ENCODE measurements around the gene DNAAF3. TPM values are rescaled to one million over a fixed set of nuclear protein-coding genes. Genes with fewer than 3 reads are reported as not detected.
A peak's percentile ranks its signal among the peaks of the same experiment; 100 is the strongest.

The DNAAF3 gene
- total RNA-seq, 1 donor from 2014 or later: 3.4 TPM

DNA sequence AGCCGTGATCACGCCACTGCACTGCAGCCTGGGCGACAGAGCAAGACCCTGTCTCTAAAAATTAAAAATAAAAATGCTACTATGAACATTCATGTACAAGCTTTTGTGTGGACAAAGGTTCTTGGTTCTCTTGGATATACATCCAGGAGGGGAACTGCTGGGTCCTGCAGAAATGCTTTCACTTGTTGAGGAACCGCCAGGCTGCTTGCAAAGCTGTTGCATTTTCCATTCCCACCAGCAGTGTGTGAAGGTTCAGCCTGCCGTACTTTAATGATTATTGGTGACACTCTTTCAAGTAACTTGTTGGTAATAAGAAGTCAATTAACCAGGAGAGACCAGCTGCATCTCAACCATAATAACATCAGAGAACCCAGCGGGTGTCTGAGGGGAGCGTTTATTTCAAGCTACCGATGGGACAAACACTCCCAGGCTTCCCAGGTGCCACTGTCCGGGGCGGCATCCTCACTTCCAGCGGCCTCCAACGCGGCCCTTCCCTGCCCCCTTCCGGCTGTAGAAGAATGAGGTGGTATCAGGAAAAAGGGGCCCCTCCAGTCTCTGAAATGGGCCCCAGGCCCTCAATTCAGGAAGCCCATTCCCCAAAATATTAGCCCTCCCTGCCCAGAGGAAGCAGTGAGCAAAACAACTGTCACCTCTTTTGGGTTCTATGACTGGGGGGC, 33.8 kb downstream of the DNAAF3 start:
- no peak for DNase-seq (ENCODE audit: low spot score)
- intact Hi-C loops (cut with DNase I): no loop called here

DNA sequence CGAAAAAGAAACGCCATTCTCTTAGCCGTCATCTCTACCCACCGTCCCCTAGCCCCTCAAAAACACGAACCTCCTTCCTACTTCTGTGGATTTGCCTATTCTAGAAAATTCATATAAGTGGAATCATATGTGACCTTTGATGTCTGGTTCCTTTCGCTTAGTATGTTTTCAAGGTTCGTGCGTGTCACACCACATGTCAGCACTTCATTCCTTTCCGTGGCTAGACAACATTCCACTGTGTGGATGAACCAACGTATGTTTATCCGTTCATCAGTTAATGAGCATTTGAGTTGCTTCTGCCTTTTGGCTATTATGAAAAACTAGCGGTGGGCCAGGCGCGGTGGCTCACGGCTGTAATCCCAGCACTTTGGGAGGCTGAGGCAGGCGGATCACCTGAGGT, 35.0 kb downstream of the DNAAF3 start:
- intact Hi-C loops (cut with DNase I): no loop called here
- DNase-seq (ENCODE audit: low spot score): no peak

DNA sequence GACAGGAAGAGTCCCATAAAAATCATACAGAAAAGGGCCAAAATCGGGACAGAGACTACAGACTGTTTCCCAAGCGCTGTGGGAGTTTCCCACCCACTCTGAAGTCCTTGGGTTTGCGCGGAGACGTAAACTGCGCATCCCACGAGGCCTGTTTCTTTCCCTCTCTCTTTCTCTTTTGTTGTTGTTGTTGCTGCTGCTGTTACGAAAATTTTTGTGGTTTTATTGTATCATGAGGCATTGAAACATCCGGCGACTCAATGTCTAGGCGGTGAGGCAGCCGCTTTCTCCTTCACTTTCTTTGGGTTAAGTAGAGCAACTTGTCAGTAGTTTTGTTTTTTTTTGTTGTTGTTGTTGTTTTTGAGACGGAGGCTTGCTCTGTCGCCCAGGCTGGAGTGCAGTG, 47.4 kb downstream of the DNAAF3 start:
- intact Hi-C loops (cut with DNase I): no loop called here
- DNase-seq (ENCODE audit: low spot score): no peak

DNA sequence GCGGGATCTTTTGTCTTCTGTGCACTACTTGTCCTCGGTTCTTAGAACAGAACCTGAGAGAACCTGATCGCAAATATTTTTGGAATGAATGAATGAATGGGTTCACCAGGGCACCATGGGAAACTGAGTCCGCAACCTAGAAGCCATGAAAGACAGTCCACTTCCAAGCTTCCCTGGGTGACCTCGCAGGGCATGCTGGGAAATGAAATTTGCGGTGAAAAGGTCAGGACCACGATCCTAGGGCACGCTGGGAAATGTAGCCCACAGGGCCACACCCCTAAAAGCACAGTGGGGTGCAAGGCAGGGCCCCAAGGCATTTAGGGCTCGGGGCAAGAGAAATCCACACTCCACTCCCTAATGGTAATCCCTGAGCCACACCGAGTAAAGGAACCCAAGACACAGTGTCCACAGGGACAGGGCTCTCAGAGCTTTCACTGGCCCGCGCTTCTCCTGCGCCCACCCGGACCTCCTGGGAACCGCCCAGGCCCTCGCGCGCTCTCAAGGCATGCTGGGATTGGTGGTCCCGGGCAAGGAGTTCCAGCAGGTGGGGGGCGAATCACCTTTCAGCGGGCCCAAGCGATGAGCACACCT, 47.9 kb downstream of the DNAAF3 start:
- no peak for DNase-seq (ENCODE audit: low spot score)
- intact Hi-C loops (cut with DNase I): no loop called here

DNA sequence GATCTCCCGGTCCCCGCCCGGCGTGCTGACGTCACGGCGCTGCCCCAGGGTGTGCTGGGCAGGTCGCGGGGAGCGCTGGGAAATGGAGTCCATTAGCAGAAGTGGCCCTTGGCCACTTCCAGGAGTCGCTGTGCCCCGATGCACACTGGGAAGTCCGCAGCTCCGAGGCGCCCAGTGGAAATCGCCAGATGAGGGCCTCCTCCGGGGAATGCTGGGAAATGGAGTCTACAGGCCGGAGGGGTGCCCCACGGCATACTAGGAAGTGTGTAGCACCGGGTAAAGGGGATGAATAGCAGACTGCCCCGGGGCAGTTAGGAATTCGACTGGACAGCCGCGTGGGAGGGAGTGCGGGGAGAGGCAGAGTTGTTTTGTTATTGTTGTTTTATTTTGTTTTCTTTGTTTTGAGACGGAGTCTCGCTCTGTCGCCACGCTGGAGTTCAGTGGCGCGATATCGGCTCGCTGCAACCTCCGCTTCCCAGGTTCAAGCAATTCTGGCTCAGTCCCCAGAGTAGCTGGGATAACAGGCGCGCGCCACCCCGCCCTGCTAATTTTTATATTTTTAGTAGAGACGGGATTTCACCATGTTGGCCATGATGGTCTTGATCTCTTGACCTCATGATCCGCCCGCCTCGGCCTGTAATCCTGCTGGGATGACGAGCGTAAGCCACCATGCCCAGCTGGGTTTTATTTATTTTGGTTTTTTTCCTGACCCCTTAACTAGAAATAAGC, 48.6 kb downstream of the DNAAF3 start:
- DNase-seq (ENCODE audit: low spot score): peak; percentile 100
- intact Hi-C loops (cut with DNase I): loop anchor here (2.0 kb wide), 1 partner anchor 41 kb away; no protein-coding TSS in a partner anchor

DNA sequence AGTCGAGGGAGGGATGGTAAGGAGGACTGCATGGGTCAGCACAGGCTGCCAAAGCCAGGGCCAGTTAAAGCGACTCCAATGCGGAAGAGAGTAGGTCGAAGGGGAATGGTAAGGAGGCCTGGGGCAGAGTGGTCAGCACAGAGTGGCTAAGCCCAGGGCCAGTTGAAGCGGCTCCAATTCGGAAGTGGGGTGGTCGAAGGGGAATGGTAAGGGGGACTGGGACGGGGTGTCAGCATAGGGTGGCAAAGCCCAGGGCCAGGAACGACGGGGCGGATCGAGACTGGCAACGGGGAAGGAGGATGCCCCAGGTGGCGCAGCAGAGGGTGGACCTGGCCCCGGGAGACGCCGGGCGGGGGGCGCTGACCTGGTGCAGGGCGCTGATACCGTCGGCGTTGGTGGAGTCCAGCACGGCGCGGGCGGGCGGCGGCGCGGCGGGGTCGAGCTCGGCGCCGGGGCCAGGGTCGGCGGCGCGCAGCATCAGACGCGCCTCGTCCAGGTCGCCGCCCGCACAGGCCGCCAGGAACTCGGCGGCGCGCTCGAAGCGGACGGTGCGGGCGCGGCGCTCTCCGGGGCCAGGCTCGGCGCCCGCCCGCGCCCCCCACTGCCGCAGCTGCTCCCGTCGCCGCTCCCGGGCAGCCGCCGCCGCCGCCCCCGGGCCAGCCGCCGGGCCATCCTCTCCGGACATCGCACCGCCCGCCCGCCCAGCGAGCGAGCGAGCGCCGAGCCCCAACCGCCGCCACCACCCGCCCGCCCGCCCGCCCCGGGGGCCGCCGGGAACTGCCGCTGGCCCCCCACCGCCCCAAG, 49.4 kb downstream of the DNAAF3 start, which contains the start of gene PPP1R12C:
Gene PPP1R12C (minus strand): TSS at position 779 of the 804 bp plus-strand sequence. CDS start 94 bp downstream, at position 685.
- no peak for DNase-seq (ENCODE audit: low spot score)
- intact Hi-C loops (cut with DNase I): loop anchor here (2.0 kb wide), 1 partner anchor 42 kb away; no protein-coding TSS in a partner anchor

DNA sequence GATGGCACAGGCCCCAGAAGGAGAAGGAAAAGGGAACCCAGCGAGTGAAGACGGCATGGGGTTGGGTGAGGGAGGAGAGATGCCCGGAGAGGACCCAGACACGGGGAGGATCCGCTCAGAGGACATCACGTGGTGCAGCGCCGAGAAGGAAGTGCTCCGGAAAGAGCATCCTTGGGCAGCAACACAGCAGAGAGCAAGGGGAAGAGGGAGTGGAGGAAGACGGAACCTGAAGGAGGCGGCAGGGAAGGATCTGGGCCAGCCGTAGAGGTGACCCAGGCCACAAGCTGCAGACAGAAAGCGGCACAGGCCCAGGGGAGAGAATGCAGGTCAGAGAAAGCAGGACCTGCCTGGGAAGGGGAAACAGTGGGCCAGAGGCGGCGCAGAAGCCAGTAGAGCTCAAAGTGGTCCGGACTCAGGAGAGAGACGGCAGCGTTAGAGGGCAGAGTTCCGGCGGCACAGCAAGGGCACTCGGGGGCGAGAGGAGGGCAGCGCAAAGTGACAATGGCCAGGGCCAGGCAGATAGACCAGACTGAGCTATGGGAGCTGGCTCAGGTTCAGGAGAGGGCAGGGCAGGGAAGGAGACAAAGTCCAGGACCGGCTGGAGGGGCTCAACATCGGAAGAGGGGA, 50.1 kb downstream of the DNAAF3 start:
- intact Hi-C loops (cut with DNase I): loop anchor here (2.0 kb wide), 1 partner anchor 42 kb away; no protein-coding TSS in a partner anchor
- peak; percentile 89 for DNase-seq (ENCODE audit: low spot score)

DNA sequence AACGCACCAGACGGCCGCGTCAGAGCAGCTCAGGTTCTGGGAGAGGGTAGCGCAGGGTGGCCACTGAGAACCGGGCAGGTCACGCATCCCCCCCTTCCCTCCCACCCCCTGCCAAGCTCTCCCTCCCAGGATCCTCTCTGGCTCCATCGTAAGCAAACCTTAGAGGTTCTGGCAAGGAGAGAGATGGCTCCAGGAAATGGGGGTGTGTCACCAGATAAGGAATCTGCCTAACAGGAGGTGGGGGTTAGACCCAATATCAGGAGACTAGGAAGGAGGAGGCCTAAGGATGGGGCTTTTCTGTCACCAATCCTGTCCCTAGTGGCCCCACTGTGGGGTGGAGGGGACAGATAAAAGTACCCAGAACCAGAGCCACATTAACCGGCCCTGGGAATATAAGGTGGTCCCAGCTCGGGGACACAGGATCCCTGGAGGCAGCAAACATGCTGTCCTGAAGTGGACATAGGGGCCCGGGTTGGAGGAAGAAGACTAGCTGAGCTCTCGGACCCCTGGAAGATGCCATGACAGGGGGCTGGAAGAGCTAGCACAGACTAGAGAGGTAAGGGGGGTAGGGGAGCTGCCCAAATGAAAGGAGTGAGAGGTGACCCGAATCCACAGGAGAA, 50.9 kb downstream of the DNAAF3 start:
- intact Hi-C loops (cut with DNase I): loop anchor here (2.0 kb wide), 1 partner anchor 43 kb away; no protein-coding TSS in a partner anchor

DNA sequence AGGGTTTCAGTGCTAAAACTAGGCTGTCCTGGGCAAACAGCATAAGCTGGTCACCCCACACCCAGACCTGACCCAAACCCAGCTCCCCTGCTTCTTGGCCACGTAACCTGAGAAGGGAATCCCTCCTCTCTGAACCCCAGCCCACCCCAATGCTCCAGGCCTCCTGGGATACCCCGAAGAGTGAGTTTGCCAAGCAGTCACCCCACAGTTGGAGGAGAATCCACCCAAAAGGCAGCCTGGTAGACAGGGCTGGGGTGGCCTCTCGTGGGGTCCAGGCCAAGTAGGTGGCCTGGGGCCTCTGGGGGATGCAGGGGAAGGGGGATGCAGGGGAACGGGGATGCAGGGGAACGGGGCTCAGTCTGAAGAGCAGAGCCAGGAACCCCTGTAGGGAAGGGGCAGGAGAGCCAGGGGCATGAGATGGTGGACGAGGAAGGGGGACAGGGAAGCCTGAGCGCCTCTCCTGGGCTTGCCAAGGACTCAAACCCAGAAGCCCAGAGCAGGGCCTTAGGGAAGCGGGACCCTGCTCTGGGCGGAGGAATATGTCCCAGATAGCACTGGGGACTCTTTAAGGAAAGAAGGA, 51.8 kb downstream of the DNAAF3 start:
- DNase-seq (ENCODE audit: low spot score): no peak
- intact Hi-C loops (cut with DNase I): no loop called here

More for the DNA sequence above, 50.9 kb downstream of the DNAAF3 start:
- no peak for DNase-seq (ENCODE audit: low spot score)

DNA sequence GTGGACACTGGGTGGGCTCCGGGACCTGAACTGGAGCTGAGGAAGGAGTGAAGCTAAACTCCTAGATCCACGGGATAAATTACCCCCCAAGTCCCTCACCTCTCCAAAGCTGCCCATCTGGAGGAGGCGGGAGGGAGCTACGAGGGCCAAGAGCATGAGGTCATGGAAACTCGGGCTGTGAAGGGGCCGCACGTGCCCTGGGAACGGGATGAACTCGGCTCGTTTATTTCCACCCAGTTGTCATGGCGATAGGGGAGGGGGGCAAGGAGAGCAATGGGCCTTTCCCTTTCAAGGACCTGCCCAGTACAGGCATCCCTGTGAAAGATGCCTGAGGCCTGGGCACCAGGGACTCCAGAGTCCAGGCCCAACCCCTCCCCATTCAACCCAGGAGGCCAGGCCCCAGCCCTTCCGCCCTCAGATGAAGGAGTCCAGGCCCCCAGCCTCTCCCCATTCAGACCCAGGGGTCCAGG, 52.8 kb downstream of the DNAAF3 start:
- intact Hi-C loops (cut with DNase I): no loop called here
- DNase-seq (ENCODE audit: low spot score): peak; percentile 91

DNA sequence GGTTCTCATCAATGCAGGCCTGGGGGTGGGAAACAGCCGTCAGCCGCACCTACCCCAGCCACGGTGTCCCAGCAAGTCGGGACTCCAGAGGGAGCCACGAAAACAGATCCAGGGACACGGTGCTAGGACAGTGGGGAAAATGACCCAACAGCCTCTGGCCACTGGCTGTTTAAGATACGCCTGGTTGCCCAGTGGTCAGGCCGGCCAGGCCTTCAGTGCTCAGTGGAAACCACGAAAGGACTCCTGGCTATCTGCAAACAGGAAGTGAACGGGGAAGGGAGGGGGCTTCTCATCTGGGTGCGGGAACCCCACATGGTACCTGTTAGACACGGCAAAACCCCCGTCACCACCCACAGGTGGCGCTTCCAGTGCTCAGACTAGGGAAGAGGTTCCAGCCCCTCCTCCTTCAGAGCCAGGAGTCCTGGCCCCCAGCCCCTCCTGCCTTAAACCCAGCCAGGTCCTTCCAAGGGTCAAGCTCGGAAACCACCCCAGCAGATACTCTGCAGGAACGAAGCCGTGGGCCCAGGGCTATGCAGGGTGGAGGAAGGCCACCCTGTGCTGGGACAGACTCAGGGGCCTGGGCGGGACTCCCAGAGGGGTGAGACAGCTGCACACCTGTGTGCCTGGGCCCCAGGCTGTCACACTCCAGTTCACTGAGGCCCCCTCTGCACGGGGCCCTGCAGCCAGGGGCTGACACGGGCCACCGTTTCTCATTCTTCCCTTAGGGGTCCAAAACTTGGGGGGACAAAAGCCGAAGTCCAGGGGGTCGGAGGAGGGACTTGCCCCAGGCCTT, 53.4 kb downstream of the DNAAF3 start:
- intact Hi-C loops (cut with DNase I): no loop called here
- DNase-seq (ENCODE audit: low spot score): no peak

DNA sequence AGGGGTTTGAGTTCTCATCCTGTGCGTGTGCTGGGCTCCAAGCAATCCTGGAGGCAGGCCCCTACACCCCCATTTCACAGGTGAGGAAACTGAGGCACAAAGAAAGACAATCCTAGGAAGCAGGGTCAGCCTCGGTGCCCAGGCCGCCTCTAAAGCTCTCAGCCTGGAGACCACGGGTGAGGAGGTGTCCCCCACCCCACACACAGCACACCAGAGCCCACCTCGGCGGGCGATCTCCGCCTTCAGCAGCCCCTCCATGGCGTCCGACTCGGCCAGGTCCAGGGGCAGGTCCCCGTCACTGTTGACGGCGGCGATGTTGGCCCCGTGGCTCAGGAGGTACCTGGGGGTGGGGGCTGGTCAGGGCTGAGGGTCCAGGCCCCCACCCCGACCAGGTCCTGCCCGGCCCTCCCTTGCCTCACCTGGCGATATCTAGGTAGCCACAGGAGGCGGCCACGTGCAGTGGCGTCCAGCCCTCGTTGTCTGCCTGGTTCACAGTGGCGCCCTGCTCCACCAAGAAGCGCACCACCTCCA, 54.1 kb downstream of the DNAAF3 start:
- no peak for DNase-seq (ENCODE audit: low spot score)
- intact Hi-C loops (cut with DNase I): no loop called here

DNA sequence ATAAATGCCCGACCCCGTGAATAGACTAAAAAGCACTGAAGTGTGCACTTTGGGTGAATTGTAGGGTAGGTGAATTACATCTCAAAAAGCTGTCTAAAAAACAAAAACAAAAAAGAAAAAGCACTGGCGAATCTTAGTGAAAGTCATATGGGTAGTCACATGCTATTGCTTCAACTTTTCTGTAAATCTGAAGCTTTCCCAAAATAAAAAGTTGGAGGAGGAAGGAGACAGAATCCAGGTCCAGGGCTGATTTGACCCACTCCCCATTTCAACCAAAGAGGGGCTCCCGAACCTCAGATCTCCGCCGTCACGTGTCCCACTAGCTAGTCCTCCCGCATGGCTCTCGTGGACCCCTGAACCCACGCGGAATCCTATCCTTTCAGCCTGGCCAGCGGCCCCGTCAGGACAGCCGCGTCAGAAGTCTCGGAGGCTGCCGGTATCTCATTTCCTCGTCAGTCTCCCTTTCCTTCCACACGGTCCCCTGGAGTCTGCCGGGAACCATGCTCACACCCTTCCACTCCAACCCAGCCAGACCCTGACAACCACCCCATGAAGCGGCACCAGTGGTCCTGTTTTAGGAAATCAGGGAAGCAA, 55.1 kb downstream of the DNAAF3 start:
- DNase-seq (ENCODE audit: low spot score): no peak
- intact Hi-C loops (cut with DNase I): no loop called here

DNA sequence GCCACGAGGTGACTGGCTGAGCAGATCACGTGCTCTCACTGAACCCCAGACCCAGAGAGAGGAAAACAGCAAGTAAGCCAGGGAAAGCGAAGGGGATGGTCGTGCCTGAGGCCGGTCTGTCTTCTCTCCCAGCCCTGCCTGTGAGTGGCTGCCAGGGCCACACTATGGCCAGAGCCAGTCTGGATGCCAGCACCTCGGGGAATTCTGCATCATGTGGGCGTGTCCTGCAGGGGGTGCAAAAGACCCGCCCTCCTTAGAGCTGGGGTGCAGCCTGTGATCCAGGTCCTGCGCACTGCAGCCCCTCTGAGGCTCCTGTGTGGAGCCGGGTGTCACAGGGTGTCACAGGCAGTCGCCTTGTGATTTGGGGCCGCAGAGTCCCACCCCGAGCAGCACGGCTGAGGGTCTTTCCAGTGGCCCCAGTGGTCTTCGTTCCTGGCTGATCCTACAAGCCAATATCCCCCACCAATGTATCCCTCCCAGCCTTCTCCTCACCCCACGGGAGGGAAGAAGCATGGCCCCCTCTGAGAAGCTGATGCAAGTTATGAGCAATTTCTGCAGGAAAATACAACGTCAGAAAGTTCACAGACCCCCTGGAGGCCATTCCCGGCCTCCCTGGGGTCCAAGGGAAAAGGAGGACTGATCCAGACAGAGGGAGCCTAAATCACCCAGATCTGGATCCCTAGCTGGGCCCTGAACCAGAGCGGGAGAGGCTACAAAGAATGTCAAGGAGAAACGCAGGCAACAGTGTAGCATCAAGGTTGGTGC, 56.7 kb downstream of the DNAAF3 start:
- intact Hi-C loops (cut with DNase I): no loop called here

More for the DNA sequence above, 56.7 kb downstream of the DNAAF3 start:
- no peak for DNase-seq (ENCODE audit: low spot score)

Data from cardiac septum (tissue), 1 donor.